Activated naive CD4-positive, alpha-beta T cell treated with anti-CD3 and anti-CD28 coated beads for 36 hours (primary cell): ENCODE data around the gene PSMD5. TPM values are rescaled to one million over a fixed set of nuclear protein-coding genes. Genes with fewer than 3 reads are reported as not detected.

Experiments used
- CTCF ChIA-PET: fragments of 350-600 bp; sonication (Branson Sonifier 250); formaldehyde crosslinking; loops from one replicate; lab custom pipeline; 2021; ENCODE audit warnings: antibody characterized with exemption; lab: Charles Lee
- DNase-seq: peaks from one replicate; pipeline ENCODE4 v3.0.0-alpha.2; 2020
- H3K27ac Mint-ChIP-seq: one replicate; pipeline ENCODE4 v1.8.0; 2021; ENCODE audit warnings: mild to moderate bottlenecking, mixed read lengths
- H3K27me3 Mint-ChIP-seq: one replicate; pipeline ENCODE4 v1.8.0; 2021; ENCODE audit warnings: low read depth, mixed read lengths
- H3K36me3 Mint-ChIP-seq: one replicate; pipeline ENCODE4 v1.8.0; 2021; ENCODE audit warnings: low read depth, mixed read lengths
- H3K4me1 Mint-ChIP-seq: one replicate; pipeline ENCODE4 v1.8.0; 2021; ENCODE audit warnings: low read depth, mixed read lengths
- H3K4me3 Mint-ChIP-seq: one replicate; pipeline ENCODE4 v1.8.0; 2021; ENCODE audit warnings: mild to moderate bottlenecking, moderate library complexity, mixed read lengths
- H3K9me3 Mint-ChIP-seq: one replicate; pipeline ENCODE4 v1.8.0; 2021; ENCODE audit warnings: mixed read lengths
- intact Hi-C: fragments of 100-400 bp; cut with micrococcal nuclease; formaldehyde crosslinking; loops from one replicate; pipeline ENCODE4 v1.15.1; 2023
- total RNA-seq, 2 experiments: library from RNA; stranded (reverse); gene quantifications; one replicate each; pipeline ENCODE4 v1.2.3, GENCODE V29; 2021

Gene PSMD5
- total RNA-seq, 2 experiments from 2014 or later: 62.1 to 63.5 TPM

DNA sequence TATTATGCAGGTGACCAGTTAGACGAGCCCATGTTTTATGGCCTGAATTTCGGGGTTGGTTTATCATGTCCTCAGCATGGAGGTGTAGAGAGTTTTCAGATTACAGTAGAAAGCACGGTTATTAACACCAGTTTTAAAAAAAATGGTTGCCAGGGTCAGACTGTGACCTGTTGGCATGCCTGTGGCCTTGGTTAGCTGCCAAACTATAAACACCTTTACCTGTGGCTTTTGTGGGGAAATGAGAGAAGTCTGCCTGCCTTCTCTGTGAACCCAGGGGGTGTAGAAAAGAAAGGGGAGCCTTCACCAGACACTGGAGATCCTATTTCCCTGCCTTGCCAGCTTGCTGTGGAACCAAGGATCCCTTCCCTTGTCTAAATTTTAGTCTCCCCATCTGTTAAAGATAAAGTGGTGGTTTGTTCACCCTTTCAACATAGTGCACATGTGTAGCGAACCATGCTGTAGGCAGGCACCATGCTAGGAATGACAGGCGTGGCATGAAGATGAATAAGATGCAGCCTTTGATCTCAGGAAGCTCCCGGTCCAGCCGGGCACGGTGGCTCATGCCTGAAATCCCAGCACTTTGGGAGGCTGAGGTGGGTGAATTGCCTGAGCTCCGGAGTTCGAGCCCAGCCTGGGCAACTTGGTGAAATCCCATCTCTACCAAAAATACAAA, 40.3 kb upstream of the PSMD5 start:
- DNase-seq: peak; percentile 33
- peak overlapping the region; percentile 26 for H3K27ac Mint-ChIP-seq
- no peak overlapping the region for H3K4me3 Mint-ChIP-seq
- H3K27me3 Mint-ChIP-seq: no peaks in the 10 kb centered on the region
- H3K4me1 Mint-ChIP-seq: peaks cover 76% of the 10 kb centered on the region
- CTCF ChIA-PET: interaction anchor here (0.6 to 2.6 kb wide), 5 partner anchors 9 to 97 kb away, joined by 3 to 9 read pairs (median 4); no protein-coding TSS in a partner anchor
- no peaks in the 10 kb centered on the region for H3K9me3 Mint-ChIP-seq
- intact Hi-C loops: no loop called here
- peaks cover 9% of the 10 kb centered on the region for H3K36me3 Mint-ChIP-seq

DNA sequence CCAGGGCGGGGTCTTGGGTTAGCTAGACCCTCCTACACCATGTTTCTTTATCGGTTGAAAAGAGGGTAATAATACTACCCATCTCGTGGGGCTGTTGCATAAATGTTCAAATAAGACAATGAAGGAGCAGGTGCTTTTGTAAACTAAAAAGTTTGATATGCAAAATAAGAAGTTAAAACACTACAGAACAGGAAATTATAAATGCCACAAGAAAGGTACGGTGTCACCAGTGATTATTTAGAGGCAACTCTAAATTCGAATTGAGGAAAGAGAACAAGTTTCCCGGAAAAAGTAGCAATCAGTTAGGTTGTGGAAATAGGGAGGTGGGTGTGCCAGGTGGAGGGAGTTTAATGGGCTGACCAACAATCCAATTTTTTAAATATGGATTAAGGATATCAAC, 36.7 kb upstream of the PSMD5 start:
- Mint-ChIP-seq H3K36me3 (peaks cover 35% of the 10 kb centered on the region), H3K27me3 (no peaks in the 10 kb centered on the region), H3K4me3 (peak overlapping the region; percentile 87), H3K4me1 (peaks cover 76% of the 10 kb centered on the region), H3K27ac (peak overlapping the region; percentile 97), H3K9me3 (no peaks in the 10 kb centered on the region)
- CTCF ChIA-PET: interaction anchor here (0.7 to 7.1 kb wide), 8 partner anchors 9 to 55 kb away, joined by 3 to 69 read pairs (median 4); no protein-coding TSS in a partner anchor
- DNase-seq: no peak
- intact Hi-C loops: loop anchor here (5.0 kb wide), 1 partner anchor 122 kb away; no protein-coding TSS in a partner anchor

DNA sequence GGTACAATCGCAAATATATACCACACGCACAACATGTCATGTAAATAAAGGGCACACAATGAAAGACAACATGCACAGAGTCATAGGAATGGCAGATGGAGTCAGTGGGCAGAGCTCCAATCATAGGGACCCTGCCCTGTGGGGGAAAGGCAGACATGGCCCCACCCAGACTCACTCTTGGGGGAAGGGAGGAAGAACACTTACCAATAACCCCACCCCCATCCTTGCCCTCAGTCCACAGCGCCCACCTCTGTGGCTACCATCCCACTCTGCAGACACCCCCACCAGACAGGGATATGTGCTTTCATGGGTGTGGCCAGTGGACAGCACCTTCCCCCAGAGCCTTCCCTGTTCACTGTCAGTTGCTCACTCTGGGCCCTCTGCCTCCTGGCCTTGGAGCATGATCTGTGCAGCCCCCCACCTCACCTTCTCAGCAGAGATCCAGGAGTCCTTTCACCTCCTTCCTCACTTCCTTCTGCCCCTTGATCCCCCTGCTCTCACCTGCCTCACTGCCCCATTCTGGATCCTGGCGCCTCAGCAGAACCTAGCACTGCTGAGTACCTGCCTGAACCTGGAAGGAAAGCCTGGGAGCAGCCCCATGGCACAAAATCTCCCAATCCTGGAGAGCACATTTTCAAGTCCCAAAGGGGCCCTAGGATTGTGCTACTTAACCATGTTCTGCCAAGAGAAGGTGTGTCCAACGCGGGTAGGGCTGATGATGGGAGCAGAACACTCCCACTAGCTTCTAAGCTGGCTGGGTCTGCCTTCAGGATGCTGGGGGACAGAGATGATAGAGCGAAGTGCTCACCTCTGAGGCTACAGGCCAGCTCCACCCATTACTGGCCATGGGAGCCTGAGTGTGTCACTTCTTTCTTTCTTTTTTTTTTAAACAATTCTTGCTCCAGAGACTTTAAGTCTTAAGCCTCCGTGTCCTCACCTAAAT, 35.7 kb upstream of the PSMD5 start:
- intact Hi-C loops: loop anchor here (5.0 kb wide), 1 partner anchor 121 kb away; no protein-coding TSS in a partner anchor
- peak overlapping the region; percentile 87 for H3K4me3 Mint-ChIP-seq
- peaks cover 77% of the 10 kb centered on the region for H3K4me1 Mint-ChIP-seq
- no peaks in the 10 kb centered on the region for H3K9me3 Mint-ChIP-seq
- no peaks in the 10 kb centered on the region for H3K27me3 Mint-ChIP-seq
- H3K36me3 Mint-ChIP-seq: peaks cover 45% of the 10 kb centered on the region
- CTCF ChIA-PET: interaction anchor here (0.6 to 7.1 kb wide), 11 partner anchors 13 to 56 kb away, joined by 3 to 69 read pairs (median 3); no protein-coding TSS in a partner anchor
- peak overlapping the region; percentile 97 for H3K27ac Mint-ChIP-seq
- peak; percentile 68 for DNase-seq

DNA sequence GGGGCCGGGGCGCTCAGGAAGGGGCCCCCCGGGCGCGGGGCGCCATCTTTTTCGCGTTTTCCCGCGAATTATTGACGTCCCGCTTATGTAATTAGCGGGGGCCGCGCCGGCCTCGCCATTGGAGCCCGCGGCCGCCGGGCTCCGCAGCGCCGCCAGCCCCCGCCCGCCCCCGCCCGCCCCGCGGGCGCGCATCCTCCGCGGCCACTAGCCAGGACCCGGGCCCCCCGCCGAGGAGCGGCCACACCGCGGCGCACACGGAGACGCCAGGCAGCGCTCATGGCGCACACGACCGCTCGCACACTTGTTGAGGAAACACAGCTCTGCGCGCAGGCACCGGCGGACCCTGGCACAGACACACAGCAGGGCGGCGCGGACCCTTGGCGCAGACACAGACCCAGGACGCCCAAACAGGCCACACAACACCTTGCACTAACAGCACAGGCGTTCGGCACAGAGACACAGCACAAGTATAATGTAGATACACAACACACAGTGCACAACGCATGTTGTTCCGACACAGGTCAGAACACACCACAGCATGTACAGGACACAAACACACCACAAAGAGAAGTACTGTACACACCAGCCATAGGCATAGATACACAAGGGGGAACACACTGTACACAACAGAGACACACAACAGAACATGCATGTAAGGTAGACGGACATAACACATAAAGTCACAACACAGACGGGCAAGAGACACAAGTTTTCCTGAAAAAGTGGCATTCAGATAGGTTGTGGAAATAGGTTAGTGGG, 34.7 kb upstream of the PSMD5 start:
- peak; percentile 85 for DNase-seq
- Mint-ChIP-seq H3K36me3 (peaks cover 55% of the 10 kb centered on the region), H3K4me3 (peak overlapping the region; percentile 87), H3K27ac (peak overlapping the region; percentile 97), H3K4me1 (peaks cover 78% of the 10 kb centered on the region), H3K27me3 (no peaks in the 10 kb centered on the region), H3K9me3 (no peaks in the 10 kb centered on the region)
- intact Hi-C loops: loop anchor here (1.0 to 5.0 kb wide), 5 partner anchors 15 to 323 kb away; partner anchors contain the start of genes CNTRL and RAB14
- CTCF ChIA-PET: interaction anchor here (0.8 to 7.1 kb wide), 5 partner anchors 14 to 52 kb away, joined by 3 to 69 read pairs (median 3); no protein-coding TSS in a partner anchor

DNA sequence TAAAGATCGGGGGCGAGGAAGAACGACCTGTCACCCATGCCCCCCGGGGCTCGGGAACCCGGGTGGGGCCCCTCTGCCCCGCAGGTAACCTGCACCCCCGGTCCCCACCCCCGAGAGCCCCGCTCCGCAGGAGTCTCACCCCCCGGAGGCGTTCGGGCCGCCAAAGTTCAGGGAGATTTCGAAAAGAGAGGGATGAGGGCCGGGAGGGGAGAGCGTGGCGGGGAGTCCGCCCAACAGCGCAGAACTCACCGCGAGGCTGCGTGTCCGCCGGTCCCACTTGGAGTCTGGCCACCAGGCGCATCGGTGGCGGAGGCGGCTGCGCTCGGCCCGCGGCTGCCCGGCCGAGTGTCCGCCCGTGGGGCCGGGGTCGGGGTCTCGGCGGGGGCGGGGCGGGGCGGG, 34.1 kb upstream of the PSMD5 start, which contains the start of gene PHF19:
TSS of gene PHF19 (minus strand) at position 347 of the 399 bp plus-strand sequence. CDS start 2,447 bp downstream, outside the sequence.
- Mint-ChIP-seq H3K36me3 (peaks cover 60% of the 10 kb centered on the region), H3K27ac (peak within 1 kb of the TSS; percentile 98), H3K4me1 (peaks cover 78% of the 10 kb centered on the region), H3K4me3 (peak within 1 kb of the TSS; percentile 87), H3K9me3 (no peaks in the 10 kb centered on the region), H3K27me3 (no peaks in the 10 kb centered on the region)
- peak; percentile 69 for DNase-seq
- CTCF ChIA-PET: interaction anchor here (0.7 to 7.1 kb wide), 2 partner anchors 9 to 14 kb away, joined by 4 to 69 read pairs; no protein-coding TSS in a partner anchor
- intact Hi-C loops: loop anchor here (1.0 to 5.0 kb wide), 11 partner anchors 9 to 324 kb away; partner anchors contain the start of genes CNTRL, RAB14 and TRAF1

DNA sequence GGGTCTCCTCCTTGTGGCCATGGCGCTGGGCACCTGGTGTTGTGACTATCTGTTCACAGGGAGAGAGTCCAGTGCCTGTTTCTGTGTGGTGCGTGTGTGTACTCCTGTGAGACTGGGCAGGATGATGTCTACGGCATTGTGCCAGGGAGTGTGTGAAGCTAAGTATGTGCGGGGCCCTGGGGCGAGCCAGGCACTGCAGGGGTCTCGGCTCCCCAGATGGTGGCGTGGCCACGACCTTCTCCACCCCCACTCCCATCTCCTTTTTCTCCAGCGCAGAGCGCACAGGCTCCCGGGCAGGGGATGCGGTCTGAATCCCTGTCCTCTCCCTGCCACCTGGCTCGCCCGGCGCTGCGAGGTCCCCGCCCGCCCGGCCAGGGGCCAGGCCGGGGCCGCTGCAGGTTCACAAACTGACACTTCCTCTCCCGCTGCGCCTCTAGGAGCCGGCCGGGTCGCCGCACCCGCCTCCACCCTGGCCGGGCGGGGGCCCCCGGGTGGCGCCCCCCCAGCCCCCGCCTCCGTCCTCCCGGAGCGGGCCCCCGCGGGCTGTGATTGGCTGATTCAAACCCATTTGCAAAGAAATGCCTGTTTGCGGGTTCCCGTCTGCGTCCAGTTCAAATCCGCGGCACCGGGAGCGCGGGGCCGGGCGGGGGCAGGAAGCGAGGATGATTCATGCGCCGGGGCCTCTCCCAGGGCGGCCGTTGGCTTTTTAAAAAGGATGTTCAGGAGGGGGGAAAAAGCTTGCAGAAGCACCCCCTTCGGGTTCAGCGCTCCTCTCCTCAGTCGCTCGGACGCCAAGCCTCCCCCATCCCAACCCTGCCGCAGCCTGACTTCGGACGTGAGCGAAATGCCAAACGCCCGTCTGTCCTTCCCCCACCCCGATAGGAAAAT, 33.5 kb upstream of the PSMD5 start:
- CTCF ChIA-PET: interaction anchor here (0.7 to 7.1 kb wide), 2 partner anchors 10 to 15 kb away, joined by 4 to 69 read pairs; no protein-coding TSS in a partner anchor
- DNase-seq: peak; percentile 98
- H3K36me3 Mint-ChIP-seq: peaks cover 66% of the 10 kb centered on the region
- H3K27me3 Mint-ChIP-seq: no peaks in the 10 kb centered on the region
- H3K4me1 Mint-ChIP-seq: peaks cover 75% of the 10 kb centered on the region
- peak overlapping the region; percentile 85 for H3K4me3 Mint-ChIP-seq
- H3K9me3 Mint-ChIP-seq: no peaks in the 10 kb centered on the region
- intact Hi-C loops: loop anchor here (1.0 to 5.0 kb wide), 8 partner anchors 8 to 325 kb away; partner anchors contain the start of genes RAB14 and TRAF1
- peak overlapping the region; percentile 98 for H3K27ac Mint-ChIP-seq

DNA sequence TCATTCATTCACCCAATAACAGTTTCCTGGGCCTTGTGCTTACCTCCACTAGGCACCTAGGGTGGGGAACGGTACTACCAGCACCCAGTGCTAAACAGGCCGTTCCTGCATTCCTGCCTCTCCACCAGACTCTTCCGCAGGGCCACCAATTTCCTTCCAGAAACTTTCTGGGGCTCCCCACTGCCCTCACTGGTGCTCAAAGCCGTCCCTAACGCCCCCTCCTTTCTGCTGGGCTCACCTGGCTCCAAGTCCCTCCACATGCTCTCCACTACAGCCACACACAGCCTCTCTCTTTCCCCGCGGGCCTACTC, 32.9 kb upstream of the PSMD5 start:
- DNase-seq: peak; percentile 39
- H3K4me3 Mint-ChIP-seq: peak overlapping the region; percentile 85
- peak overlapping the region; percentile 93 for H3K27ac Mint-ChIP-seq
- CTCF ChIA-PET: interaction anchor here (7.1 kb wide), 1 partner anchor 16 kb away, joined by 69 read pairs; no protein-coding TSS in a partner anchor
- H3K27me3 Mint-ChIP-seq: no peaks in the 10 kb centered on the region
- H3K9me3 Mint-ChIP-seq: no peaks in the 10 kb centered on the region
- peaks cover 71% of the 10 kb centered on the region for H3K36me3 Mint-ChIP-seq
- H3K4me1 Mint-ChIP-seq: peaks cover 73% of the 10 kb centered on the region
- intact Hi-C loops: loop anchor here (5.0 kb wide), 1 partner anchor 118 kb away; no protein-coding TSS in a partner anchor

DNA sequence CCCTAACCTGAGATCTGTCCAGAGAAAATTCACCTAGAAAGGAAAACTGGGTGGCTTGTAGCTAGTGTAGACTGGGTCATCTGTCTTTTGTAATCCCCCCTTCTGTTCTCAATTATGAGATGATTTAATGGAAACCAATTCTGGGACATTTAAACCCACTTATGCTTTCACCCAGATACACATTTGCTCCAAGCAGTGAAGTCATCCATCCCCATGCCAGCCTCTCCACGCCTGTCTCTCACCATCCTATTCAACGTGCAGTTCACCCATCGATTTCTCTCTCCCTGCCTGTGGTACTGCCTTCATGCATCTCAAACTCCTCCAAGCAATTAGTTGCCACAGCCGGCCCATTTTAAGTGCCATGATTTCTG, 32.5 kb upstream of the PSMD5 start:
- Mint-ChIP-seq H3K4me1 (peaks cover 73% of the 10 kb centered on the region), H3K27me3 (no peaks in the 10 kb centered on the region), H3K9me3 (no peaks in the 10 kb centered on the region), H3K36me3 (peaks cover 73% of the 10 kb centered on the region), H3K4me3 (peak overlapping the region; percentile 85), H3K27ac (peak overlapping the region; percentile 93)
- no peak for DNase-seq
- CTCF ChIA-PET: interaction anchor here (1.0 to 7.1 kb wide), 2 partner anchors 11 to 16 kb away, joined by 3 to 69 read pairs; no protein-coding TSS in a partner anchor
- intact Hi-C loops: loop anchor here (5.0 kb wide), 1 partner anchor 118 kb away; no protein-coding TSS in a partner anchor

DNA sequence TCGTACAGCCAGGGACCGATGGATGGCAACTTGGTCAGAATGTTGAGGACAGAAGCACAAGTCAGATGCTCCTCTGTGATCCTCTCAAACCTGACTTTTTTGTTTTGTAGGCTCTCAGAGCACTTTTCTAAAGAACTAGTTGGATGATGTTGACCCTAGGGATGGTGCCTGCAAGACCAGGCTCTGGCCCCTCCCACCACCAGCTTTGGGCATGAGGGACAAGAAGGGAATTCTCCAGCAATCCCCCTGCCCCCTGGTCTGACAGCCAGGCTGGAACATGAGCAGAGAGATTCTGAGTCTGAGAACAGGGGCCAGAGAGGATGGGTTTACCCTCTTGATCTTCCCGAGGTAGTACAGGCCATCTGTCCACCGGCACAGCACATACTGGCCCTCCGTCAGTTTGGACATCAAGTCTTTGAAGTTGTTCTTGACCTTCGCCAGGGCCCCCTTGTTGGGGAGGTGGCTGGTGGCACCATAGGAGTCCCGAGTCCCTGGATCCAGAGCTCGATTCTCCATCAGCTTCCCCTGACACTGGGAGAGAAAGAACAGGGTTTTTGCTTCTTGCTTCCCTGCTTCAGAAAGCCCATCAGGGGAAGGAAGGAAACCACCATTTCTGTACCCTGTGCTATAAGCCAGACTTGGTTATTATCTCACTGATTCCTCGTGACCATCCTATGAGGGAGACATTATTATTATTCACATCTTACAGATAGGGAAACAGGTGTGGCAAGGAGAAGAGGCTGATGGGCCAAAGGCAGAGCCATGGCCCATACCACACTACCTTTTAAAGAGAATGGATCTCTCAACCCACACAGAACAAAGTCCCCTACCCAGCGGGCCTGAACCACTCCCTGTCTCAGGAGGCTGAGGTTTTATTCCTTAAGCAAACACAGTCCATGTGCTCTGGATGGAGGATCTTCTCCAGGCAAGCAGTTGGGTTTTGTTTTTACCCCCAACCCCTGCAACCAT, 31.8 kb upstream of the PSMD5 start:
- Mint-ChIP-seq H3K9me3 (no peaks in the 10 kb centered on the region), H3K4me1 (peaks cover 75% of the 10 kb centered on the region), H3K4me3 (peak overlapping the region; percentile 85), H3K27me3 (no peaks in the 10 kb centered on the region), H3K36me3 (peaks cover 77% of the 10 kb centered on the region), H3K27ac (peak overlapping the region; percentile 93)
- no peak for DNase-seq
- CTCF ChIA-PET: interaction anchor here (1.0 to 7.1 kb wide), 3 partner anchors 11 to 17 kb away, joined by 3 to 69 read pairs (median 7); no protein-coding TSS in a partner anchor
- intact Hi-C loops: loop anchor here (5.0 kb wide), 1 partner anchor 117 kb away; no protein-coding TSS in a partner anchor
